HepG2 (cell line): ENCODE data around the gene DST. TPM values are rescaled to one million over a fixed set of nuclear protein-coding genes. Genes with fewer than 3 reads are reported as not detected.

Experiments
- BRD4 ChIP-seq: sonication (generic); formaldehyde crosslinking; IDR thresholded peaks from 2 replicates; pipeline ENCODE4 v1.4.0; 2020; ENCODE audit warnings: missing genetic modification reagents
- FUBP1 ChIP-seq: sonication (generic); formaldehyde crosslinking; IDR thresholded peaks from 2 replicates; pipeline ENCODE4 v1.5.1; 2020; ENCODE audit warnings: missing genetic modification reagents, mild to moderate bottlenecking, borderline replicate concordance
- HOXA7 ChIP-seq: sonication (generic); formaldehyde crosslinking; IDR thresholded peaks from 2 replicates; pipeline ENCODE4 v1.8.1; 2022; ENCODE audit warnings: mild to moderate bottlenecking, missing genetic modification reagents, moderate library complexity
- KAT7 ChIP-seq: IDR thresholded peaks from 2 replicates; pipeline ENCODE4 v1.6.1; 2018; ENCODE audit warnings: borderline replicate concordance, missing compliant biosample characterization
- KDM5A ChIP-seq: fragments of 200-600 bp; sonication (generic); IDR thresholded peaks from 2 replicates; pipeline ENCODE4 v1.7.0; 2018; ENCODE audit warnings: antibody characterized with exemption, mild to moderate bottlenecking, low read length, borderline replicate concordance
- PHF20 ChIP-seq: sonication (generic); formaldehyde crosslinking; IDR thresholded peaks from 2 replicates; pipeline ENCODE4 v1.5.0; 2020; ENCODE audit warnings: mild to moderate bottlenecking, missing genetic modification reagents
- POLR2G ChIP-seq: fragments of 200-400 bp; formaldehyde crosslinking; IDR thresholded peaks from 2 replicates; pipeline ENCODE4 v1.6.1; 2018; ENCODE audit warnings: mild to moderate bottlenecking, low read depth, low read length, moderate library complexity
- STAG1 ChIP-seq: sonication (generic); formaldehyde crosslinking; IDR thresholded peaks from 2 replicates; pipeline ENCODE4 v1.4.0; 2020; ENCODE audit warnings: missing genetic modification reagents
- TRIM24 ChIP-seq: sonication (generic); formaldehyde crosslinking; IDR thresholded peaks from 2 replicates; pipeline ENCODE4 v1.8.0; 2022; ENCODE audit warnings: mild to moderate bottlenecking, missing genetic modification reagents
- XBP1 ChIP-seq: sonication (generic); formaldehyde crosslinking; IDR thresholded peaks from 2 replicates; pipeline ENCODE4 v1.5.0; 2020; ENCODE audit warnings: missing genetic modification reagents
- ZNF253 ChIP-seq: sonication (generic); formaldehyde crosslinking; IDR thresholded peaks from 2 replicates; pipeline ENCODE4 v1.8.0; 2022; ENCODE audit warnings: mild to moderate bottlenecking, missing genetic modification reagents, borderline replicate concordance
- ZNF883 ChIP-seq: sonication (generic); formaldehyde crosslinking; IDR thresholded peaks from 2 replicates; pipeline ENCODE4 v1.5.1; 2020; ENCODE audit warnings: mild to moderate bottlenecking, missing genetic modification reagents; ENCODE audit errors: not compliant biosample characterization
- polyA plus RNA-seq, 8 experiments: library from polyadenylated mRNA; depleted of rRNA in 3 of 8; stranded (reverse) in 7 of 8; unstranded in 1 of 8; fragments of >200 nt; fragmentation: Illumina TruSeq in 4 of 8; extraction: Trizol in 4 of 8; gene quantifications; 2 replicates each; pipeline versions ENCODE4 v1.2.1 to v1.2.3, GENCODE V29; 2011 to 2016; ENCODE audit warnings: low read depth in 4 of 8, missing spikeins in 1 of 8, mixed read lengths in 1 of 8; ENCODE audit not compliant: insufficient read depth in 1 of 8
- total RNA-seq, 5 experiments: library from RNA; depleted of rRNA; stranded (reverse); fragments of >200 nt; fragmentation: Illumina TruSeq; extraction: Trizol; gene quantifications; 2 replicates each; pipeline ENCODE4 v1.2.3, GENCODE V29; 2016; ENCODE audit warnings: low read depth in 1 of 5
- TF ChIP-seq, protein P1 (sequence below): IDR thresholded peaks from 2 replicates; pipeline ENCODE4 v1.6.1; 2016
- TF ChIP-seq, protein P2 (sequence below), 2 experiments: sonication (generic) in 1 of 2; formaldehyde crosslinking in 1 of 2; IDR thresholded peaks; 2 replicates each; pipeline versions ENCODE4 v1.4.0 to v1.6.1; 2016 to 2020; ENCODE audit warnings: borderline replicate concordance in 1 of 2, low read depth in 1 of 2, mild to moderate bottlenecking in 1 of 2, missing genetic modification reagents in 1 of 2
- TF ChIP-seq, protein P3 (sequence below): sonication (generic); formaldehyde crosslinking; IDR thresholded peaks from 2 replicates; pipeline ENCODE4 v1.4.0; 2020; ENCODE audit warnings: low read depth, mild to moderate bottlenecking, missing genetic modification reagents
- TF ChIP-seq, protein P4 (sequence below): sonication (generic); formaldehyde crosslinking; IDR thresholded peaks from 2 replicates; pipeline ENCODE4 v1.4.0; 2020; ENCODE audit warnings: missing genetic modification reagents

The DST gene
- total and polyA plus RNA-seq, 2 of the 13 experiments (the other 11 are each of a cell fraction or from before 2014, with no cell fraction given): 64.4 to 89.0 TPM

- TF ChIP-seq, protein P1, sequence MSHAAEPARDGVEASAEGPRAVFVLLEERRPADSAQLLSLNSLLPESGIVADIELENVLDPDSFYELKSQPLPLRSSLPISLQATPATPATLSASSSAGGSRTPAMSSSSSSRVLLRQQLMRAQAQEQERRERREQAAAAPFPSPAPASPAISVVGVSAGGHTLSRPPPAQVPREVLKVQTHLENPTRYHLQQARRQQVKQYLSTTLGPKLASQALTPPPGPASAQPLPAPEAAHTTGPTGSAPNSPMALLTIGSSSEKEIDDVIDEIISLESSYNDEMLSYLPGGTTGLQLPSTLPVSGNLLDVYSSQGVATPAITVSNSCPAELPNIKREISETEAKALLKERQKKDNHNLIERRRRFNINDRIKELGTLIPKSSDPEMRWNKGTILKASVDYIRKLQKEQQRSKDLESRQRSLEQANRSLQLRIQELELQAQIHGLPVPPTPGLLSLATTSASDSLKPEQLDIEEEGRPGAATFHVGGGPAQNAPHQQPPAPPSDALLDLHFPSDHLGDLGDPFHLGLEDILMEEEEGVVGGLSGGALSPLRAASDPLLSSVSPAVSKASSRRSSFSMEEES (CRISPR knock-in tag): peak; percentile 58; the same call in 1 of the 2 replicates
- peak; percentile 93; the same call in 1 of the 2 replicates for TF ChIP-seq KAT7 (CRISPR knock-in tag)
- TF ChIP-seq BRD4 (CRISPR knock-in tag): peak; percentile 93; the same call in 1 of the 2 replicates
- TF ChIP-seq, protein P2, sequence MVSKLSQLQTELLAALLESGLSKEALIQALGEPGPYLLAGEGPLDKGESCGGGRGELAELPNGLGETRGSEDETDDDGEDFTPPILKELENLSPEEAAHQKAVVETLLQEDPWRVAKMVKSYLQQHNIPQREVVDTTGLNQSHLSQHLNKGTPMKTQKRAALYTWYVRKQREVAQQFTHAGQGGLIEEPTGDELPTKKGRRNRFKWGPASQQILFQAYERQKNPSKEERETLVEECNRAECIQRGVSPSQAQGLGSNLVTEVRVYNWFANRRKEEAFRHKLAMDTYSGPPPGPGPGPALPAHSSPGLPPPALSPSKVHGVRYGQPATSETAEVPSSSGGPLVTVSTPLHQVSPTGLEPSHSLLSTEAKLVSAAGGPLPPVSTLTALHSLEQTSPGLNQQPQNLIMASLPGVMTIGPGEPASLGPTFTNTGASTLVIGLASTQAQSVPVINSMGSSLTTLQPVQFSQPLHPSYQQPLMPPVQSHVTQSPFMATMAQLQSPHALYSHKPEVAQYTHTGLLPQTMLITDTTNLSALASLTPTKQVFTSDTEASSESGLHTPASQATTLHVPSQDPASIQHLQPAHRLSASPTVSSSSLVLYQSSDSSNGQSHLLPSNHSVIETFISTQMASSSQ (IDR thresholded peaks at IDR 0.05; ENCODE audit: low read depth): peak; percentile 56; the same call in 1 of the 2 replicates
- TF ChIP-seq, protein P2 (CRISPR knock-in tag; IDR thresholded peaks at IDR 0.05; ENCODE audit: borderline replicate concordance): peak; percentile 87; the same call in 1 of the 2 replicates
- peak; percentile 56 for TF ChIP-seq STAG1 (CRISPR knock-in tag)
- TF ChIP-seq, protein P3, sequence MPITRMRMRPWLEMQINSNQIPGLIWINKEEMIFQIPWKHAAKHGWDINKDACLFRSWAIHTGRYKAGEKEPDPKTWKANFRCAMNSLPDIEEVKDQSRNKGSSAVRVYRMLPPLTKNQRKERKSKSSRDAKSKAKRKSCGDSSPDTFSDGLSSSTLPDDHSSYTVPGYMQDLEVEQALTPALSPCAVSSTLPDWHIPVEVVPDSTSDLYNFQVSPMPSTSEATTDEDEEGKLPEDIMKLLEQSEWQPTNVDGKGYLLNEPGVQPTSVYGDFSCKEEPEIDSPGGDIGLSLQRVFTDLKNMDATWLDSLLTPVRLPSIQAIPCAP (CRISPR knock-in tag): no peak
- TF ChIP-seq ZNF253 (CRISPR knock-in tag): 0 out of 2 replicates have a peak, but pooled peaks have one; percentile 73
- TF ChIP-seq HOXA7 (CRISPR knock-in tag): no peak
- peak; percentile 94 for TF ChIP-seq ZNF883 (CRISPR knock-in tag)
- peak; percentile 98 for TF ChIP-seq POLR2G
- TF ChIP-seq FUBP1 (CRISPR knock-in tag): no peak
- TF ChIP-seq, protein P4, sequence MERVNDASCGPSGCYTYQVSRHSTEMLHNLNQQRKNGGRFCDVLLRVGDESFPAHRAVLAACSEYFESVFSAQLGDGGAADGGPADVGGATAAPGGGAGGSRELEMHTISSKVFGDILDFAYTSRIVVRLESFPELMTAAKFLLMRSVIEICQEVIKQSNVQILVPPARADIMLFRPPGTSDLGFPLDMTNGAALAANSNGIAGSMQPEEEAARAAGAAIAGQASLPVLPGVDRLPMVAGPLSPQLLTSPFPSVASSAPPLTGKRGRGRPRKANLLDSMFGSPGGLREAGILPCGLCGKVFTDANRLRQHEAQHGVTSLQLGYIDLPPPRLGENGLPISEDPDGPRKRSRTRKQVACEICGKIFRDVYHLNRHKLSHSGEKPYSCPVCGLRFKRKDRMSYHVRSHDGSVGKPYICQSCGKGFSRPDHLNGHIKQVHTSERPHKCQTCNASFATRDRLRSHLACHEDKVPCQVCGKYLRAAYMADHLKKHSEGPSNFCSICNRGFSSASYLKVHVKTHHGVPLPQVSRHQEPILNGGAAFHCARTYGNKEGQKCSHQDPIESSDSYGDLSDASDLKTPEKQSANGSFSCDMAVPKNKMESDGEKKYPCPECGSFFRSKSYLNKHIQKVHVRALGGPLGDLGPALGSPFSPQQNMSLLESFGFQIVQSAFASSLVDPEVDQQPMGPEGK: peak; percentile 66; the same call in 1 of the 2 replicates
- TF ChIP-seq PHF20 (CRISPR knock-in tag): peak; percentile 77
- no peak; the same call in 1 of the 2 replicates for TF ChIP-seq XBP1 (CRISPR knock-in tag)
- 0 out of 2 replicates have a peak, but pooled peaks have one; percentile 32 for TF ChIP-seq KDM5A
- no peak for TF ChIP-seq TRIM24 (CRISPR knock-in tag)
These were observed 100.0 kb downstream of the DST start (continued) for GRCh38 chr6:56542364-56543331.
